KMS-11 (cell line): Measurements from ENCODE around the gene TNFRSF11A.
A peak's percentile ranks its signal among the peaks of the same experiment; 100 is the strongest.

Experiments used
- H2AFZ ChIP-seq: fragments of 200-600 bp; sonication (generic); 2 replicates; pipeline ENCODE4 v1.6.1; 2016; ENCODE audit warnings: antibody characterized with exemption, mixed run types, low read depth
- H3K27ac ChIP-seq: fragments of 200-600 bp; sonication (generic); 2 replicates; pipeline ENCODE4 v1.6.1; 2016; ENCODE audit warnings: mild to moderate bottlenecking, mixed run types
- H3K27me3 ChIP-seq: fragments of 200-600 bp; sonication (generic); 2 replicates; pipeline ENCODE4 v1.6.1; 2017; ENCODE audit warnings: mild to moderate bottlenecking, low read depth, mixed run types, moderate library complexity; ENCODE audit not compliant: insufficient read depth
- H3K36me3 ChIP-seq: fragments of 200-600 bp; sonication (generic); 2 replicates; pipeline ENCODE4 v1.6.1; 2017; ENCODE audit warnings: mild to moderate bottlenecking, mixed run types; ENCODE audit not compliant: insufficient read depth
- H3K4me1 ChIP-seq: fragments of 200-600 bp; sonication (generic); 2 replicates; pipeline ENCODE4 v1.6.1; 2016; ENCODE audit warnings: mild to moderate bottlenecking, low read depth, mixed run types; ENCODE audit not compliant: poor library complexity, severe bottlenecking
- H3K4me2 ChIP-seq: fragments of 200-600 bp; sonication (generic); 2 replicates; pipeline ENCODE4 v1.7.0; 2016; ENCODE audit warnings: mild to moderate bottlenecking, mixed run types
- H3K4me3 ChIP-seq: fragments of 200-600 bp; sonication (generic); IDR thresholded peaks from 2 replicates; pipeline ENCODE4 v1.6.1; 2017; ENCODE audit warnings: low read depth, low read length, mixed read lengths; ENCODE audit not compliant: insufficient read depth
- H3K79me2 ChIP-seq: fragments of 200-600 bp; sonication (generic); 2 replicates; pipeline ENCODE4 v1.6.1; 2016; ENCODE audit warnings: low read depth, mixed run types; ENCODE audit not compliant: insufficient read depth
- H3K9ac ChIP-seq: fragments of 200-600 bp; sonication (generic); 2 replicates; pipeline ENCODE4 v1.6.1; 2016; ENCODE audit warnings: mild to moderate bottlenecking, mixed run types
- H4K20me1 ChIP-seq: fragments of 200-600 bp; sonication (generic); 2 replicates; pipeline ENCODE4 v1.6.1; 2016; ENCODE audit warnings: mild to moderate bottlenecking, mixed run types; ENCODE audit not compliant: insufficient read depth
- CTCF ChIP-seq: fragments of 200-600 bp; sonication (generic); conservative IDR thresholded peaks from 2 replicates; pipeline ENCODE4 v1.6.1; 2017; ENCODE audit warnings: low read depth, mild to moderate bottlenecking, antibody characterized with exemption, low read length, moderate library complexity, mixed read lengths

Gene TNFRSF11A

DNA sequence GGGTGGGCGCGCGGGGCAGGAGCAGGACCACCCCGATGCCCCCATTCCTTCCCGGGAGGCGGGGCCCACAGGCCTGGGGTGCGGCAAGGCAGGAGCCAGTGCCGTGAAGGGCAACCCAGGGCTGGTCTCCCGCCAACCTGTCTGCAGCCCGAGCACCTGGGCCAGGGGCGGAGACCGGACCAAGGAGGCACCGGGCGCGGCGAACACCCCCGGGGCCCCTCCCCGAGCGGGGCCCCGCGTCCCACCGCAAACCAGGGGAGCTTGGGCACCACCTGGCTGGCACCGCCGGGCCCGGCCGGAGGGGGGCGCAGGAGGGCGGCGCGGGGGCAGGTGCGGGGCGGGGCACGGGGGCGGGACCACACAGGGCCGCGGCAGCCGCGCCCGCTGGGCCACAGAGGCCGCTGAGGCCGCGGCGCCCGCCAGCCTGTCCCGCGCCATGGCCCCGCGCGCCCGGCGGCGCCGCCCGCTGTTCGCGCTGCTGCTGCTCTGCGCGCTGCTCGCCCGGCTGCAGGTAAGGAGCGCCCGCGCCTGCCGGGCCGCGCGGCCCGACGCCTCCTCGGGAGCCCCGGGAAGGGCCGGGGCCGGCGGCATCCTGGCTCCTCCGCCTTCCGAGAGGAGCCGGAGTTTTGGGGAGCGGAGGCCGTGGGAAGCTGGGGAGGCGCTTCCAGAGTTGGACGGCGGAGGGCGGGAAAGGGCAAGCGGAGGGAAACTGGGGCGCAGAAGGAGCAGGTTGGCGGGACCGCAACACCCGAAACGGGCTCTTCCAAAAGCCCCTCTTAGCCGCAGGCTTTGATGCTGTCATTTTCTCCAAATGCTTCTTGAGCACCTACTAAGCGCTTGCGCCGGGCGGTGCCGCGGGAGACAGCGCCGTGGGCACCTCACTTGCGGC, at the start of gene TNFRSF11A:
TSS of gene TNFRSF11A (plus strand) at position 394 of the 889 bp plus-strand sequence. CDS start at position 437, 43 bp downstream.
- peak within 1 kb of the TSS; percentile 93 for H2AFZ ChIP-seq
- no peak within 1 kb of the TSS for H3K27ac ChIP-seq
- peaks cover 17% of the 10 kb centered on the region; the same call in 1 of the 2 replicates for H3K27me3 ChIP-seq
- no peak within 1 kb of the TSS for H3K4me3 ChIP-seq
- no peaks in the 10 kb centered on the region for H4K20me1 ChIP-seq
- peak; percentile 53; the same call in 1 of the 2 replicates for TF ChIP-seq CTCF
- H3K9ac ChIP-seq, result peak within 1 kb of the TSS; percentile 31; the same call in 1 of the 2 replicates
- no peaks in the 10 kb centered on the region for H3K79me2 ChIP-seq
- H3K4me1 ChIP-seq, result peaks cover 18% of the 10 kb centered on the region
- H3K36me3 ChIP-seq, result no peaks in the 10 kb centered on the region
- peak within 1 kb of the TSS; percentile 90 for H3K4me2 ChIP-seq

DNA sequence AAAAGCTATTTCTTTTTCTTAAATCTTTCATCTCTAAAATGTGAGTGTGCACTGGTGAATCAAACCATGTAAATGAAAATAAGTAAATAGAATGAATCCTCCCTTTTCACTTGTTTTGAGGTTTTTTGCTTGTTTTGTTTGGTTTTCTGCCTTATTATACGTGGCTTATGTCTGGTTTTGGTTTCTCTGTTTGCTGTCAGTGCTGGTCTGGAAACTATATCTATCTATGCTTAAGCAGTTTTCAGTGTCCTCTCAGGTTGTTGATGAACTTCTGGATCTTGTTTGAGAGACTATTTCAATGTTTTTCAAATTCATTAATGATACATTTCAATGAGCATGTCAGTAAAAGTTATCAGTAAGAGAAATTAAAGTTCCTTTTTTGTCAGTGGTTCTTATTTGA, 48.1 kb upstream of the TNFRSF11A start:
- 0 out of 2 replicates have a peak, but pooled peaks cover 4% of the 10 kb centered on the region for H4K20me1 ChIP-seq
- no peak overlapping the region for H3K27ac ChIP-seq
- no peak overlapping the region for H2AFZ ChIP-seq
- peaks cover 22% of the 10 kb centered on the region for H3K4me1 ChIP-seq
- H3K27me3 ChIP-seq, result no peaks in the 10 kb centered on the region
- no peak overlapping the region for H3K4me3 ChIP-seq
- TF ChIP-seq CTCF, result no peak
- no peaks in the 10 kb centered on the region for H3K79me2 ChIP-seq
- H3K36me3 ChIP-seq, result no peaks in the 10 kb centered on the region
- H3K9ac ChIP-seq, result no peak overlapping the region
- H3K4me2 ChIP-seq, result peak overlapping the region; percentile 2; the same call in 1 of the 2 replicates

DNA sequence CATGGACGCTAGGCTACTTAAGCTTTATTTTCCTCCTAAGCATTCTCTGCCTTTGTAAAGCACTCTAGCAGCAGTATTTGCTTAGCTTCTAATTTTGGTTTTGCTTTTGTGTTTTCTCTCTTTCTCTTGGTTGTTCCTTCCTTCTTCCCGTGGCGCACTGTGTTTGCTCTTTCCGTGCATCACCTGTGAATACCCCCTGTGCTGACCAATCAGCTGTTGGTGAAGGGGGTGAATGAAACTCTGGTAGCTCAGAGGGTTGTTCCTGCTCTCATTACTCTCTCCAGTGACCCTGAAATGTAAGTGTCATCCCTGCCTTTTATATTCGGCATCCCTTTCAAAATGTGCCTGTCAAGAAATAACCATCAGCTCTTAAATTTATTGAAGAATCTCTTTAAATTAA, 45.5 kb upstream of the TNFRSF11A start:
- no peak overlapping the region for H2AFZ ChIP-seq
- H3K4me3 ChIP-seq, result no peak overlapping the region
- H3K27me3 ChIP-seq, result no peaks in the 10 kb centered on the region
- H3K79me2 ChIP-seq, result no peaks in the 10 kb centered on the region
- no peak overlapping the region for H3K4me2 ChIP-seq
- H3K4me1 ChIP-seq, result peaks cover 22% of the 10 kb centered on the region
- no peaks in the 10 kb centered on the region for H3K36me3 ChIP-seq
- no peaks in the 10 kb centered on the region for H4K20me1 ChIP-seq
- no peak for TF ChIP-seq CTCF
- H3K9ac ChIP-seq, result no peak overlapping the region
- no peak overlapping the region for H3K27ac ChIP-seq

- no peak overlapping the region for H3K4me2 ChIP-seq
- no peak overlapping the region for H3K4me3 ChIP-seq
- H2AFZ ChIP-seq, result no peak overlapping the region
- H3K27me3 ChIP-seq, result no peaks in the 10 kb centered on the region
- H3K27ac ChIP-seq, result no peak overlapping the region
- peaks cover 22% of the 10 kb centered on the region for H3K4me1 ChIP-seq
- H3K79me2 ChIP-seq, result no peaks in the 10 kb centered on the region
- H3K36me3 ChIP-seq, result no peaks in the 10 kb centered on the region
- no peaks in the 10 kb centered on the region for H4K20me1 ChIP-seq
- no peak for TF ChIP-seq CTCF
- H3K9ac ChIP-seq, result no peak overlapping the region
These were observed 45.1 kb upstream of the TNFRSF11A start for GRCh38 chr18:62280058-62280457.
